HEK293T (cell line): Measurements from ENCODE around the gene LARGE2.

Experiments used
- ARNT ChIP-seq: fragments of 450-650 bp; IDR thresholded peaks from 2 replicates; pipeline ENCODE4 v1.6.1; 2017; ENCODE audit warnings: mild to moderate bottlenecking
- BHLHE40 ChIP-seq: fragments of 450-650 bp; IDR thresholded peaks from 2 replicates; pipeline ENCODE4 v1.6.1; 2016; ENCODE audit warnings: mild to moderate bottlenecking, moderate library complexity, borderline replicate concordance
- FOXA1 ChIP-seq: fragments of 450-650 bp; IDR thresholded peaks from 2 replicates; pipeline ENCODE4 v1.6.1; 2016; ENCODE audit warnings: mild to moderate bottlenecking
- FOXM1 ChIP-seq: fragments of 450-650 bp; IDR thresholded peaks from 2 replicates; pipeline ENCODE4 v1.6.1; 2017; ENCODE audit warnings: mild to moderate bottlenecking, borderline replicate concordance
- HDGF ChIP-seq: fragments of 450-650 bp; IDR thresholded peaks from 2 replicates; pipeline ENCODE4 v1.6.1; 2017; ENCODE audit warnings: antibody characterized with exemption, borderline replicate concordance
- LEF1 ChIP-seq: fragments of 450-650 bp; IDR thresholded peaks from 2 replicates; pipeline ENCODE4 v1.6.1; 2017; ENCODE audit warnings: mild to moderate bottlenecking, borderline replicate concordance
- NFRKB ChIP-seq: fragments of 450-650 bp; IDR thresholded peaks from 2 replicates; pipeline ENCODE4 v1.6.1; 2016; ENCODE audit warnings: mild to moderate bottlenecking, moderate library complexity
- SP1 ChIP-seq: fragments of 450-650 bp; IDR thresholded peaks from 2 replicates; pipeline ENCODE4 v1.6.1; 2017
- SUZ12 ChIP-seq: fragments of 450-650 bp; IDR thresholded peaks from 2 replicates; pipeline ENCODE4 v1.6.1; 2016; ENCODE audit warnings: mild to moderate bottlenecking
- ZNF384 ChIP-seq: fragments of 450-650 bp; IDR thresholded peaks from 2 replicates; pipeline ENCODE4 v1.6.1; 2016

DNA sequence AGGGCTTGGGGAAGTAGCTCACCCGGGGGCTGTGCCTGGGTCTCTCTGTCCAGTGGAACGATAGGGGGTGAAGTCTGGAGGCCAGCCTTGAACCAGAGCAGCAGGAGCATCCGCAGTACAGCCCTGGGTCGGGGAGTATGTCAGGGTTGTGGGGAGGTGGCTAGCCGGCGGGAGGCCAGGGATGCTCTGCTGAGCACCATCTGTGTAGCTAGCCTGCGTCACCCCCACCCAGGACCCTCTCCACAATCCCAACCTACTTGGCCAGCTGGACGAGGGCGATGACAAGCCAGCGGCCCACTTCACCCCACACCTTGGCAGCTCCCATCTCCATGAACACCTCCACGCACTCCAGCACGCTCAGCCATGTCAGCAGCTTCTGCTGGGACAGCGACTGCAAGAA lies 7.0 kb upstream of the LARGE2 start:
- no peak for TF ChIP-seq SUZ12
- no peak for TF ChIP-seq BHLHE40
- no peak for TF ChIP-seq ARNT
- no peak for TF ChIP-seq FOXA1
- TF ChIP-seq SP1 = no peak
- TF ChIP-seq HDGF = no peak
- TF ChIP-seq NFRKB = no peak
- no peak for TF ChIP-seq FOXM1
- no peak for TF ChIP-seq ZNF384
- TF ChIP-seq LEF1 = no peak
